HEK293T (cell line): ENCODE measurements around the gene CFAP300.

Experiments used
- CTCF ChIA-PET: fragments of 350-600 bp; formaldehyde crosslinking; extraction: SDS; loops from one replicate; lab custom pipeline; 2021; ENCODE audit warnings: antibody characterized with exemption, inconsistent platforms; lab: Yijun Ruan, JAX
- POLR2A ChIA-PET: fragments of 350-600 bp; formaldehyde crosslinking; extraction: SDS; loops from one replicate; lab custom pipeline; 2020; ENCODE audit warnings: antibody characterized with exemption, inconsistent platforms; lab: Yijun Ruan, JAX
- DNase-seq: peaks from one replicate; pipeline ENCODE4 v3.0.0; 2012; ENCODE audit warnings: mixed read lengths; ENCODE audit errors: extremely low spot score
- ARNT ChIP-seq: fragments of 450-650 bp; IDR thresholded peaks from 2 replicates; pipeline ENCODE4 v1.6.1; 2017; ENCODE audit warnings: mild to moderate bottlenecking
- BHLHE40 ChIP-seq: fragments of 450-650 bp; IDR thresholded peaks from 2 replicates; pipeline ENCODE4 v1.6.1; 2016; ENCODE audit warnings: mild to moderate bottlenecking, moderate library complexity, borderline replicate concordance
- CTBP1 ChIP-seq: fragments of 450-650 bp; IDR thresholded peaks from 2 replicates; pipeline ENCODE4 v1.6.1; 2016; ENCODE audit warnings: borderline replicate concordance
- ELF4 ChIP-seq: fragments of 450-650 bp; IDR thresholded peaks from 2 replicates; pipeline ENCODE4 v1.6.1; 2017; ENCODE audit warnings: antibody characterized with exemption
- FOXA1 ChIP-seq: fragments of 450-650 bp; IDR thresholded peaks from 2 replicates; pipeline ENCODE4 v1.6.1; 2016; ENCODE audit warnings: mild to moderate bottlenecking
- FOXK2 ChIP-seq: fragments of 450-650 bp; IDR thresholded peaks from 2 replicates; pipeline ENCODE4 v1.6.1; 2016; ENCODE audit warnings: mild to moderate bottlenecking
- FOXM1 ChIP-seq: fragments of 450-650 bp; IDR thresholded peaks from 2 replicates; pipeline ENCODE4 v1.6.1; 2017; ENCODE audit warnings: mild to moderate bottlenecking, borderline replicate concordance
- HDGF ChIP-seq: fragments of 450-650 bp; IDR thresholded peaks from 2 replicates; pipeline ENCODE4 v1.6.1; 2017; ENCODE audit warnings: antibody characterized with exemption, borderline replicate concordance
- L3MBTL2 ChIP-seq: fragments of 450-650 bp; conservative IDR thresholded peaks from 2 replicates; pipeline ENCODE4 v1.6.1; 2016; ENCODE audit warnings: mild to moderate bottlenecking
- LEF1 ChIP-seq: fragments of 450-650 bp; IDR thresholded peaks from 2 replicates; pipeline ENCODE4 v1.6.1; 2017; ENCODE audit warnings: mild to moderate bottlenecking, borderline replicate concordance
- NFRKB ChIP-seq: fragments of 450-650 bp; IDR thresholded peaks from 2 replicates; pipeline ENCODE4 v1.6.1; 2016; ENCODE audit warnings: mild to moderate bottlenecking, moderate library complexity
- PKNOX1 ChIP-seq: fragments of 450-650 bp; IDR thresholded peaks from 2 replicates; pipeline ENCODE4 v1.6.1; 2016
- SP1 ChIP-seq: fragments of 450-650 bp; IDR thresholded peaks from 2 replicates; pipeline ENCODE4 v1.6.1; 2017
- SUZ12 ChIP-seq: fragments of 450-650 bp; IDR thresholded peaks from 2 replicates; pipeline ENCODE4 v1.6.1; 2016; ENCODE audit warnings: mild to moderate bottlenecking
- TARDBP ChIP-seq: fragments of 450-650 bp; IDR thresholded peaks from 2 replicates; pipeline ENCODE4 v1.6.1; 2016
- ZNF384 ChIP-seq: fragments of 450-650 bp; IDR thresholded peaks from 2 replicates; pipeline ENCODE4 v1.6.1; 2016

CFAP300 gene

GRCh38 chr11:102010776-102011494 is 36.3 kb upstream of the CFAP300 start:
- no peak for TF ChIP-seq PKNOX1
- no peak for TF ChIP-seq LEF1
- DNase-seq: peak; percentile 62
- ChIA-PET CTCF (interaction anchor here (0.9 kb wide), 1 partner anchor 150 kb away, joined by 5 read pairs; no protein-coding TSS in a partner anchor), POLR2A (no interaction called here)

- TF ChIP-seq ELF4 (no peak), L3MBTL2 (no peak), TARDBP (no peak), FOXM1 (no peak), HDGF (no peak), LEF1 (no peak), FOXA1 (no peak), SUZ12 (no peak), FOXK2 (no peak), BHLHE40 (no peak)
- ChIA-PET CTCF (no interaction called here), POLR2A (no interaction called here)
- no peak for DNase-seq
These were observed 34.3 kb upstream of the CFAP300 start for GRCh38 chr11:102012946-102013345.

DNA sequence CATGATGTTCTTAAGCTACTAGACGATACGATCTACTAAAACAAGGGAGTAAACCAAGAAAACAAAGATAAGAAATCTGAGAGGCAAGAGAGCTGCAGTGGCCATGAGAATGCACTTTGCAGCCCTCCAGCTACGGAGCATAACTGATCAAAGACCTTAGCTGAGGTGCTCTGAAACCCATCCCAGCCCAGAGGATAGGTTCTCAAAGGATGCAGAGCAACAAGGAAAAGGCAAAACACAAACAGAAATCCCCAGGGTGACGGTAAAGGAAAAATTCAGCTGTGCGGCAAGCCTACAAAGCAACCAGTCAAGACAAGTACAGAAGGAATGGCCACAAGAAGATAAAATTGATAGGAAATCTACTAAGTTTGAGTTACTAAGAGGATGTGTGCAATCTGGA is 32.5 kb upstream of the CFAP300 start:
- ChIA-PET CTCF (no interaction called here), POLR2A (no interaction called here)
- TF ChIP-seq FOXA1: no peak
- TF ChIP-seq NFRKB: no peak
- no peak for TF ChIP-seq BHLHE40
- no peak for DNase-seq

GRCh38 chr11:102017026-102017425 is 30.2 kb upstream of the CFAP300 start:
- no peak for DNase-seq
- CTCF ChIA-PET: no interaction called here
- POLR2A ChIA-PET: no interaction called here
- TF ChIP-seq L3MBTL2 (no peak), ELF4 (no peak), FOXM1 (no peak), HDGF (no peak), ZNF384 (no peak), ARNT (no peak), SP1 (no peak), TARDBP (no peak), NFRKB (no peak), FOXK2 (no peak), BHLHE40 (no peak), LEF1 (no peak), FOXA1 (no peak), PKNOX1 (no peak), CTBP1 (no peak), SUZ12 (no peak)

DNA sequence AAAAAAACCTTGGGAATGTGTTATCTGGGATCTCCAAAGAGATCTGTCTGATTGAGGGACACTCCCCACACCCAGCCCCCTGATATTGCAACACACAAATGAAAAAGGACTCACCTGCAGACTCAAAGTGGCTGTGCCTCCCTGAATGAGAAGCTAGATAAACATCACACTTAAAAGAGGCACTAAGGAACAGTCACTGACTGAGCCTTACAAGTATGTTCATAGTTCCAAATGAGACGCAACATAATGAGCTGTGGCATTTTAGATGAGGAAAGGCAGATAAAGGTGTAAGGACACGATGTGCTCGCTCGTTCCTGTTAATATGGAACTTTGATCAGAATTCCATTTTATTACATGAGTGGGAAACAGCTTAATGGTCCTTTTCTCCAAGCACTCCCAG is 21.0 kb upstream of the CFAP300 start:
- CTCF ChIA-PET: no interaction called here
- DNase-seq: no peak
- POLR2A ChIA-PET: no interaction called here
- TF ChIP-seq BHLHE40 (no peak), ZNF384 (no peak), PKNOX1 (no peak), ARNT (no peak), TARDBP (no peak), CTBP1 (no peak), FOXK2 (no peak), SUZ12 (no peak), L3MBTL2 (no peak), NFRKB (no peak), FOXA1 (no peak), LEF1 (no peak), SP1 (no peak), FOXM1 (no peak), HDGF (no peak), ELF4 (no peak)

- POLR2A ChIA-PET: no interaction called here
- TF ChIP-seq NFRKB (no peak), FOXA1 (no peak), BHLHE40 (no peak), FOXM1 (no peak), CTBP1 (no peak), SP1 (no peak), ZNF384 (no peak), FOXK2 (no peak), SUZ12 (no peak), ELF4 (no peak), TARDBP (no peak), ARNT (no peak), L3MBTL2 (no peak), LEF1 (no peak), PKNOX1 (no peak), HDGF (no peak)
- CTCF ChIA-PET: no interaction called here
These were observed 20.3 kb upstream of the CFAP300 start for GRCh38 chr11:102026959-102027358.

More at GRCh38 chr11:102026959-102027358, 20.3 kb upstream of the CFAP300 start:
- no peak for DNase-seq
